Measurements from ENCODE around the gene SARDH.

Gene SARDH

DNA sequence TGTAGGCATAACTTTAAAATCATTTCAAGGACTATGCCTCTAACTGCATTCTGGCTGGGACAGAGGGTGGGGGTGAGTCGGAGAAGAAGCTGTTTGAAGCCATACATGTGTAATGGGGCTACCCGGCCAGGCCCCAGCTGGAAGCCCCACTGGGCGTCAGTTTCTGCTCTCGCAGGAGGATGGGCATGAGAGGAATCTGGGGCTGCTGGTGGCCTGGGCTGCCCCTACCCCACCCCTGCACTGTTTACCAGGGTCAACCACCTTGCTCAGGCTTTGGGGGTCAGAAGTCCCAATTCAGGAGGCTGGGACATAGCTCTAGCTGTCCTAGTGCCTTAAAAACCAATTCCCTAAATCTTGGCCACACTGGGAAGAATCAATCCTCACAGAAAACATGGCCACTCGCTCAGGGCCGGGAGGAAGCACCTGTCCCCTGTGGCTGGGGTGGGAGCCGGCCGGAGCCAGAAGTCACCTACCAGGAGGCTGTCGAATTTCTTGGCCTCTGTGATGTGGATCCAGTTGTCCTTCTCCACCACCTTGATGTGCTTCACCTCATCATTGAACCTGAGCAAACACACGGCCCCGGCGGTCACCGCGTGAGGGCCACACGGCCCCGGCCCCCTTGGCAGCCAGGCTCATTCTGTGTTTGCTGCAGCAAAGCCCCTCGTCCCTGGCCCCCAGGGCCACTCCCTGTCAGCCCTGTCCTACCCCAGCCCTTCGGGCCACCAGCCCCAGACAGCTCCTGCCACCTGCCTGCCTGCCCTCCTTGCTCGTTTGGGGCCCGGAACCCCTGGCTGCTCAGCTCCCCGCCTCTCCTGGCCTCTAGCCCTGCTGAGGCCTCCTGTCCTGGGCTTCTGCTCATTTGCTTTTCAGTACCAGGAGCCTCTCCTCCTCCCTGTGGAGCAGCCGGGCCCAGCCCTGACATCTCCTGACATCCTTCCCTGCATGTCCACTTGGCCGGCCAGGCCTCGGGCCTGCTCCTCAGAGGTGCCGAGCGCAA is 33.6 kb upstream of the SARDH start:
- ChIA-PET CTCF (interaction anchor here (0.8 to 8.2 kb wide), 2 partner anchors 11 to 29 kb away, joined by 3 to 75 read pairs; no protein-coding TSS in a partner anchor), POLR2A (no interaction called here)
- DNase-seq (ENCODE audit: extremely low spot score): no peak
- TF ChIP-seq CTCF (IDR thresholded peaks at IDR 0.05; ENCODE audit: control extremely low read depth, extremely low read depth, low read depth, missing control alignments): no peak

GRCh38 chr9:133770076-133770777 is 32.1 kb upstream of the SARDH start:
- ChIA-PET CTCF (interaction anchor here (0.8 to 8.2 kb wide), 4 partner anchors 12 to 224 kb away, joined by 3 to 75 read pairs (median 6); no protein-coding TSS in a partner anchor), POLR2A (no interaction called here)
- no peak for DNase-seq (ENCODE audit: extremely low spot score)
- TF ChIP-seq CTCF (IDR thresholded peaks at IDR 0.05; ENCODE audit: control extremely low read depth, extremely low read depth, low read depth, missing control alignments): no peak

DNA sequence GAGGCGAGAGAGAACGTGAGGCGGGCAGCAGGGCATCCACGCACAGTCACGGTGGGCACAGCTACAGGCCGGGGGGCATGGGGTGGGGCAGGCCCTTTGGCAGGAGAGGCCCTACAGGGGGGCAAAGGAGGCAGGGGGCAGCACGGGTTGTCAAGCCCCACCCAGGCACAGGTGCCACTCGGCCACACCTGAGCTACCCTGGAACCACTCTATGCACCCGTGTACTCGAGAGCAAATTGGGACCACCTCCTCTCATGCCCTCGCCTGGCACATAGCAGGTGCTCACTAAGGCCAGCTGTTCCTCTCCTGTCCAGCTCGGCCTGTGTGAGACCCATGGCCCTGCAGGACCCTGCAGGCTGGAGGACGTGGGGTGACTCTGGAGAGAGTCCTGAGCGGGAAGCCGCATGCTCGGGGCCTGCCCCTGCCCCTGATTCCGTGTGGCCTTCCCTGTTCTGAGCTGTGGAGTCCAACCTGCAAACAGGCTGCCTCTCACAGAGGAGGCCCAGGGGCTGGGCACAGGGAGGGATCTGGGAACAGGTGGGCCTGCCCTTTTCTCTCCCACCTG is 31.4 kb upstream of the SARDH start:
- ChIA-PET CTCF (interaction anchor here (0.7 to 8.2 kb wide), 7 partner anchors 13 to 226 kb away, joined by 3 to 75 read pairs (median 3); no protein-coding TSS in a partner anchor), POLR2A (interaction anchor here (0.6 kb wide), 1 partner anchor 255 kb away, joined by 5 read pairs; the partner anchor contains the start of gene BRD3OS)
- no peak for TF ChIP-seq CTCF (IDR thresholded peaks at IDR 0.05; ENCODE audit: control extremely low read depth, extremely low read depth, low read depth, missing control alignments)
- DNase-seq (ENCODE audit: extremely low spot score): no peak

GRCh38 chr9:133768859-133769510 is 30.8 kb upstream of the SARDH start:
- CTCF ChIA-PET: interaction anchor here (0.7 to 8.2 kb wide), 6 partner anchors 12 to 226 kb away, joined by 3 to 75 read pairs (median 5); no protein-coding TSS in a partner anchor
- no peak for DNase-seq (ENCODE audit: extremely low spot score)
- POLR2A ChIA-PET: interaction anchor here (0.6 kb wide), 1 partner anchor 256 kb away, joined by 5 read pairs; the partner anchor contains the start of gene BRD3OS
- TF ChIP-seq CTCF (IDR thresholded peaks at IDR 0.05; ENCODE audit: control extremely low read depth, extremely low read depth, low read depth, missing control alignments): no peak

GRCh38 chr9:133768371-133768858 is 30.3 kb upstream of the SARDH start:
- POLR2A ChIA-PET: no interaction called here
- CTCF ChIA-PET: interaction anchor here (1.1 to 8.2 kb wide), 4 partner anchors 14 to 227 kb away, joined by 3 to 75 read pairs (median 6); no protein-coding TSS in a partner anchor
- DNase-seq (ENCODE audit: extremely low spot score): no peak
- no peak for TF ChIP-seq CTCF (IDR thresholded peaks at IDR 0.05; ENCODE audit: control extremely low read depth, extremely low read depth, low read depth, missing control alignments)
